ENCODE results near the gene MT1M. TPM values are rescaled to one million over a fixed set of nuclear protein-coding genes. Genes with fewer than 3 reads are reported as not detected.

The MT1M gene
- total and polyA plus RNA-seq, 2 of the 4 experiments (the other 2 are of a cell fraction), result 0.10 TPM; not detected in 1

DNA sequence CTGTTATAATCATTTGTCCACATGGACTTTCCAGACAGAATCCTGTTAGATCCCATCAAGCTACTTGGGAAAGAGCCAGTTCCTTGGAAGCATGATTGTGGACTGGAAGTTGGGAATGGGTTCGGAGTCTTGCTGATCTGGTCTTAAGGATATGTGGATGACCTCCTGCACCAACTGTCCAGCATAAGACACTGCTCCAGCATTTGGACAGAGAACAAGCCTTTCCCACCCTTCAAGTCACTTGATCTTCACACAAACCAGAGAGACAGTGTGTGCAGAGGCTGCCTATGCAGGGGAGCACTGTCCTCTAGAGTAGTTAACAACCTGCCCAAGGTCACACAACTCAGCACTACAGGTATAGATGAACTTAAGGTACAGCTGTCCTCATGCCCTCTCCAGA, 13.4 kb downstream of the MT1M start:
- no peak overlapping the region for H2AK9ac ChIP-seq (replicated peaks; ENCODE audit: low read depth, low read length, poor library complexity)
- H2AK5ac ChIP-seq (ENCODE audit: low read depth, low read length), result no peak overlapping the region
- H4K8ac ChIP-seq (ENCODE audit: low read depth in 2 of 2, low read length in 2 of 2), result no peak overlapping the region
- no peaks in the 10 kb centered on the region for H3K4me1 ChIP-seq (ENCODE audit: control insufficient read depth, insufficient read depth, low read length)
- no peak overlapping the region for H4K91ac ChIP-seq (ENCODE audit: insufficient read depth, low read depth, low read length)
- no peak overlapping the region for H3K9ac ChIP-seq (ENCODE audit: low read depth, low read length)
- H2BK15ac ChIP-seq (ENCODE audit: low read depth, low read length), result no peak overlapping the region
- intact Hi-C loops (cut with micrococcal nuclease) (no loop called here), in situ Hi-C loops (cut with MboI; ENCODE audit: low sequenced_read_pairs) (no loop called here), dilution Hi-C loops (cut with HindIII; ENCODE audit: low sequenced_read_pairs, unreplicated experiment) (no loop called here)
- H3K56ac ChIP-seq (ENCODE audit: extremely low read depth, insufficient read depth, low read length), result no peak overlapping the region
- no peak overlapping the region for H3K4me3 ChIP-seq (ENCODE audit: insufficient read depth, low read depth, low read length)
- H3K27me3 ChIP-seq (ENCODE audit: control insufficient read depth, insufficient read depth, low read length), result peaks cover 86% of the 10 kb centered on the region
- ChIA-PET CTCF (no interaction called here), POLR2A (ENCODE audit: unreplicated experiment) (no interaction called here)
- 0 out of 2 replicates have a peak, but pooled peaks cover 3% of the 10 kb centered on the region for H3K9me1 ChIP-seq (ENCODE audit: insufficient read depth, low read length)
- H3K79me1 ChIP-seq (ENCODE audit: low read depth in 1 of 2, low read length in 2 of 2), result no peaks in the 10 kb centered on the region
- no peak overlapping the region for H3K4ac ChIP-seq (ENCODE audit: low read depth, low read length)
- TF ChIP-seq RAD21 (IDR thresholded peaks at IDR 0.05; ENCODE audit: low read length) (no peak), NFE2L2 (IDR thresholded peaks at IDR 0.05; ENCODE audit: low read depth, low read length) (no peak), RCOR1 (IDR thresholded peaks at IDR 0.05; ENCODE audit: insufficient replicate concordance, low read length) (no peak), RFX5 (IDR thresholded peaks at IDR 0.05; ENCODE audit: low read depth, low read length) (no peak), CEBPB (IDR thresholded peaks at IDR 0.05; ENCODE audit: low read depth, low read length) (no peak), MAZ (IDR thresholded peaks at IDR 0.05; ENCODE audit: borderline replicate concordance, low read depth, low read length) (no peak), MXI1 (IDR thresholded peaks at IDR 0.05; ENCODE audit: borderline replicate concordance, low read depth, low read length) (no peak), SMC3 (IDR thresholded peaks at IDR 0.05; ENCODE audit: low read depth, low read length) (no peak), MAFK (IDR thresholded peaks at IDR 0.05; ENCODE audit: low read depth, low read length) (no peak), FOS (IDR thresholded peaks at IDR 0.05; ENCODE audit: low read depth, low read length) (no peak), POLR2A (IDR thresholded peaks at IDR 0.05; ENCODE audit: low read depth, low read length) (no peak), BHLHE40 (IDR thresholded peaks at IDR 0.05; ENCODE audit: low read depth, low read length) (no peak), CHD1 (IDR thresholded peaks at IDR 0.05; ENCODE audit: low read depth, low read length) (no peak)
- TF ChIP-seq, protein P1, sequence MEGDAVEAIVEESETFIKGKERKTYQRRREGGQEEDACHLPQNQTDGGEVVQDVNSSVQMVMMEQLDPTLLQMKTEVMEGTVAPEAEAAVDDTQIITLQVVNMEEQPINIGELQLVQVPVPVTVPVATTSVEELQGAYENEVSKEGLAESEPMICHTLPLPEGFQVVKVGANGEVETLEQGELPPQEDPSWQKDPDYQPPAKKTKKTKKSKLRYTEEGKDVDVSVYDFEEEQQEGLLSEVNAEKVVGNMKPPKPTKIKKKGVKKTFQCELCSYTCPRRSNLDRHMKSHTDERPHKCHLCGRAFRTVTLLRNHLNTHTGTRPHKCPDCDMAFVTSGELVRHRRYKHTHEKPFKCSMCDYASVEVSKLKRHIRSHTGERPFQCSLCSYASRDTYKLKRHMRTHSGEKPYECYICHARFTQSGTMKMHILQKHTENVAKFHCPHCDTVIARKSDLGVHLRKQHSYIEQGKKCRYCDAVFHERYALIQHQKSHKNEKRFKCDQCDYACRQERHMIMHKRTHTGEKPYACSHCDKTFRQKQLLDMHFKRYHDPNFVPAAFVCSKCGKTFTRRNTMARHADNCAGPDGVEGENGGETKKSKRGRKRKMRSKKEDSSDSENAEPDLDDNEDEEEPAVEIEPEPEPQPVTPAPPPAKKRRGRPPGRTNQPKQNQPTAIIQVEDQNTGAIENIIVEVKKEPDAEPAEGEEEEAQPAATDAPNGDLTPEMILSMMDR (conservative IDR thresholded peaks at IDR 0.05; ENCODE audit: low read depth, low read length), result no peak
- TF ChIP-seq, protein P2, sequence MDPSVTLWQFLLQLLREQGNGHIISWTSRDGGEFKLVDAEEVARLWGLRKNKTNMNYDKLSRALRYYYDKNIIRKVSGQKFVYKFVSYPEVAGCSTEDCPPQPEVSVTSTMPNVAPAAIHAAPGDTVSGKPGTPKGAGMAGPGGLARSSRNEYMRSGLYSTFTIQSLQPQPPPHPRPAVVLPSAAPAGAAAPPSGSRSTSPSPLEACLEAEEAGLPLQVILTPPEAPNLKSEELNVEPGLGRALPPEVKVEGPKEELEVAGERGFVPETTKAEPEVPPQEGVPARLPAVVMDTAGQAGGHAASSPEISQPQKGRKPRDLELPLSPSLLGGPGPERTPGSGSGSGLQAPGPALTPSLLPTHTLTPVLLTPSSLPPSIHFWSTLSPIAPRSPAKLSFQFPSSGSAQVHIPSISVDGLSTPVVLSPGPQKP (IDR thresholded peaks at IDR 0.05; ENCODE audit: borderline replicate concordance, low read depth, low read length), result no peak
- TF ChIP-seq, protein P3, sequence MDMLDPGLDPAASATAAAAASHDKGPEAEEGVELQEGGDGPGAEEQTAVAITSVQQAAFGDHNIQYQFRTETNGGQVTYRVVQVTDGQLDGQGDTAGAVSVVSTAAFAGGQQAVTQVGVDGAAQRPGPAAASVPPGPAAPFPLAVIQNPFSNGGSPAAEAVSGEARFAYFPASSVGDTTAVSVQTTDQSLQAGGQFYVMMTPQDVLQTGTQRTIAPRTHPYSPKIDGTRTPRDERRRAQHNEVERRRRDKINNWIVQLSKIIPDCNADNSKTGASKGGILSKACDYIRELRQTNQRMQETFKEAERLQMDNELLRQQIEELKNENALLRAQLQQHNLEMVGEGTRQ (IDR thresholded peaks at IDR 0.05; ENCODE audit: low read depth, low read length), result no peak
- no peak overlapping the region for H2BK120ac ChIP-seq (ENCODE audit: low read depth, low read length)
- no peak overlapping the region for H3K14ac ChIP-seq (replicated peaks; ENCODE audit: low read depth, low read length)
- no TSS peak for BruUV-seq (replicated peaks)
- H3K27ac ChIP-seq (ENCODE audit: insufficient read depth, low read length), result no peak overlapping the region
- no peak for ATAC-seq (ENCODE audit: low read depth)
- no peaks in the 10 kb centered on the region for H3K36me3 ChIP-seq (ENCODE audit: control insufficient read depth, insufficient read depth, low read length)
- H4K5ac ChIP-seq (ENCODE audit: low read depth, low read length), result no peak overlapping the region
- no peak overlapping the region for H3K23ac ChIP-seq (ENCODE audit: low read depth, low read length)
- 0 out of 2 replicates have a peak, but pooled peaks cover 2% of the 10 kb centered on the region for H3K9me3 ChIP-seq (ENCODE audit: control insufficient read depth, insufficient read depth, low read length)
- H3K4me2 ChIP-seq (ENCODE audit: low read depth, low read length), result no peak overlapping the region
- H4K20me1 ChIP-seq (ENCODE audit: insufficient read depth, low read length), result no peaks in the 10 kb centered on the region; the same call in 1 of the 2 replicates
- DNase-seq, result peak; percentile 2
- H2AFZ ChIP-seq (replicated peaks; ENCODE audit: low read length, poor library complexity), result no peak overlapping the region
- H2BK20ac ChIP-seq (ENCODE audit: low read depth, low read length), result no peak overlapping the region
- no peak overlapping the region for H2BK5ac ChIP-seq (ENCODE audit: low read depth, low read length, poor library complexity, severe bottlenecking)
- H3K18ac ChIP-seq (ENCODE audit: low read depth, low read length), result no peak overlapping the region
- no CpG with 5 or more reads among the region's 1 CpG for WGBS, 2 experiments (ENCODE audit: extremely low coverage in 2 of 2, insufficient read length in 1 of 2)
